Measurements from ENCODE around the gene CSTB.

- TF ChIP-seq, protein P1, sequence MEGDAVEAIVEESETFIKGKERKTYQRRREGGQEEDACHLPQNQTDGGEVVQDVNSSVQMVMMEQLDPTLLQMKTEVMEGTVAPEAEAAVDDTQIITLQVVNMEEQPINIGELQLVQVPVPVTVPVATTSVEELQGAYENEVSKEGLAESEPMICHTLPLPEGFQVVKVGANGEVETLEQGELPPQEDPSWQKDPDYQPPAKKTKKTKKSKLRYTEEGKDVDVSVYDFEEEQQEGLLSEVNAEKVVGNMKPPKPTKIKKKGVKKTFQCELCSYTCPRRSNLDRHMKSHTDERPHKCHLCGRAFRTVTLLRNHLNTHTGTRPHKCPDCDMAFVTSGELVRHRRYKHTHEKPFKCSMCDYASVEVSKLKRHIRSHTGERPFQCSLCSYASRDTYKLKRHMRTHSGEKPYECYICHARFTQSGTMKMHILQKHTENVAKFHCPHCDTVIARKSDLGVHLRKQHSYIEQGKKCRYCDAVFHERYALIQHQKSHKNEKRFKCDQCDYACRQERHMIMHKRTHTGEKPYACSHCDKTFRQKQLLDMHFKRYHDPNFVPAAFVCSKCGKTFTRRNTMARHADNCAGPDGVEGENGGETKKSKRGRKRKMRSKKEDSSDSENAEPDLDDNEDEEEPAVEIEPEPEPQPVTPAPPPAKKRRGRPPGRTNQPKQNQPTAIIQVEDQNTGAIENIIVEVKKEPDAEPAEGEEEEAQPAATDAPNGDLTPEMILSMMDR (IDR thresholded peaks at IDR 0.05): no peak
- TF ChIP-seq POLR2A (IDR thresholded peaks at IDR 0.05): no peak
Observed at GRCh38 chr21:43797415-43797814, 21.3 kb upstream of the CSTB start.

Measured in esophagus squamous epithelium (tissue), 4 donors.